ENCODE measurements around the gene IL17RE. TPM values are rescaled to one million over a fixed set of nuclear protein-coding genes. Genes with fewer than 3 reads are reported as not detected.
"Not testable (repeated sequence)": the region's sequence is repeated elsewhere in the genome, so short reads cannot be mapped to it uniquely, and the experiment has no call there.

IL17RE gene
- polyA plus RNA-seq, 1 experiment, result 2.0 TPM

GRCh38 chr3:9898467-9899241, 4.0 kb upstream of the IL17RE start:
- CTCF ChIA-PET, result interaction anchor here (1.4 kb wide), 1 partner anchor 32 kb away, joined by 4 read pairs; no protein-coding TSS in a partner anchor
- no peak overlapping the region for H3K27ac ChIP-seq (ENCODE audit: low read depth, low read length)
- TF ChIP-seq, protein P1, sequence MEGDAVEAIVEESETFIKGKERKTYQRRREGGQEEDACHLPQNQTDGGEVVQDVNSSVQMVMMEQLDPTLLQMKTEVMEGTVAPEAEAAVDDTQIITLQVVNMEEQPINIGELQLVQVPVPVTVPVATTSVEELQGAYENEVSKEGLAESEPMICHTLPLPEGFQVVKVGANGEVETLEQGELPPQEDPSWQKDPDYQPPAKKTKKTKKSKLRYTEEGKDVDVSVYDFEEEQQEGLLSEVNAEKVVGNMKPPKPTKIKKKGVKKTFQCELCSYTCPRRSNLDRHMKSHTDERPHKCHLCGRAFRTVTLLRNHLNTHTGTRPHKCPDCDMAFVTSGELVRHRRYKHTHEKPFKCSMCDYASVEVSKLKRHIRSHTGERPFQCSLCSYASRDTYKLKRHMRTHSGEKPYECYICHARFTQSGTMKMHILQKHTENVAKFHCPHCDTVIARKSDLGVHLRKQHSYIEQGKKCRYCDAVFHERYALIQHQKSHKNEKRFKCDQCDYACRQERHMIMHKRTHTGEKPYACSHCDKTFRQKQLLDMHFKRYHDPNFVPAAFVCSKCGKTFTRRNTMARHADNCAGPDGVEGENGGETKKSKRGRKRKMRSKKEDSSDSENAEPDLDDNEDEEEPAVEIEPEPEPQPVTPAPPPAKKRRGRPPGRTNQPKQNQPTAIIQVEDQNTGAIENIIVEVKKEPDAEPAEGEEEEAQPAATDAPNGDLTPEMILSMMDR (IDR thresholded peaks at IDR 0.05; ENCODE audit: low read depth, low read length), result no peak
- POLR2A ChIA-PET, result no interaction called here
- no peak overlapping the region for H3K4me3 ChIP-seq (ENCODE audit: low read depth, low read length)
- no peak for DNase-seq (ENCODE audit: low read depth, low spot score)
- no peaks in the 10 kb centered on the region for H3K27me3 ChIP-seq (ENCODE audit: control insufficient read depth, insufficient read depth, low read length)
- no peaks in the 10 kb centered on the region; the same call in 1 of the 2 replicates for H3K9me3 ChIP-seq (ENCODE audit: control insufficient read depth, insufficient read depth, low read length)

DNA sequence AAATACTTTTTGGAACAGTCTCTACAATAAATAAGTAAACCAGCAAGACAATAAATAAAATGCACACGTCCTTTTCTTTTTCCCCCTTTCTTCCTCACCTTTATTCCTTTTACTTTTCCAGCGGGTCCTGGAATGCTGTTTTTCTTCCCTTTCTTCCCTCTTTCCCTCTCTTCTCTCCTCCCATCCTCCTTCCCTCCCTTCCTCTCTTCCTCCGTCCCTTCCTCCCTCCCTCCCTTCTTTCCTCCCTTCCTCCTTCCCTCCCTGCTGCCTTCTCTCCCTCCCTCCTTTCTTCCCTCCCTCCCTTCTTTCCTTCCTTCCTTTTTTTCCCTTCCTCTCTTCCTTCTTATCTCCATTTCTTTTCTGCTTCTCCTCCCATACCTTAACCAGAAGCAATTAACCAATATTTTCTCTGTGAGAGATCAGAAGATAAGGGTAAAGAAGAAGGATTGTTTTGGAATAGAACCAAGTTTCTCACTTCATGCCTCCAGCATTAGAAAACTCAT, 3.3 kb upstream of the IL17RE start:
- ChIA-PET CTCF (no interaction called here), POLR2A (interaction anchor here (0.7 kb wide), 2 partner anchors 9 to 13 kb away, joined by 3 to 5 read pairs; partner anchors contain the start of gene JAGN1)
- Histone ChIP-seq H3K9me3 (ENCODE audit: control insufficient read depth, insufficient read depth, low read length) (no peaks in the 10 kb centered on the region; the same call in 1 of the 2 replicates), H3K4me3 (ENCODE audit: low read depth, low read length) (no peak overlapping the region), H3K27ac (ENCODE audit: low read depth, low read length) (no peak overlapping the region), H3K27me3 (ENCODE audit: control insufficient read depth, insufficient read depth, low read length) (no peaks in the 10 kb centered on the region)
- DNase-seq (ENCODE audit: low read depth, low spot score), result no peak
- TF ChIP-seq, protein P1 (IDR thresholded peaks at IDR 0.05; ENCODE audit: low read depth, low read length), result no peak

DNA sequence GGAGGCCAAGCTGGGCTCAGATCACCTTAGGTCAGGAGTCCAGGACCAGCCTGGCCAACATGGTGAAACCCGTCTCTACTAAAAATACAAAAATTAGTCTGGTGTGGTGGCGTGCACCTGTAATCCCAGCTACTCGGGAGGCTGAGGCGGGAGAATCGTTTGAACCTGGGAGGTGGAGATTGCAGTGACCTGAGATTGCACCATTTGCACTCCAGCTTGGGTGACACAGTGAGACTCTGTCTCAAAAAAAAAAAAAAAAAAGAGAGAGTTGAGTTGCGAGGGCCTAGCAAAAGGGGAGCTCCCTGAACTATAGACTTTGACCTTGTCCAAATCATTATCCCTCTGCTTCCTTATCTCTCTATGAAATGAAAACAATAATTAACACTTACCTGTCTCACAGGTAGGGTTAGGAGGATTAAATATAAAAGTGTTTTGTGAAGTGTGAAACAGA, 1.7 kb upstream of the IL17RE start:
- H3K27me3 ChIP-seq (ENCODE audit: control insufficient read depth, insufficient read depth, low read length); H3K27ac ChIP-seq (ENCODE audit: low read depth, low read length); POLR2A ChIA-PET; H3K4me3 ChIP-seq (ENCODE audit: low read depth, low read length); DNase-seq (ENCODE audit: low read depth, low spot score); H3K9me3 ChIP-seq (ENCODE audit: control insufficient read depth, insufficient read depth, low read length): not testable (repeated sequence)
- CTCF ChIA-PET, result interaction anchor here (2.7 kb wide), 1 partner anchor 52 kb away, joined by 9 read pairs; no protein-coding TSS in a partner anchor

GRCh38 chr3:9901967-9902366, 681 bp upstream of the IL17RE start:
- ChIA-PET CTCF (interaction anchor here (0.8 to 2.7 kb wide), 2 partner anchors 53 to 385 kb away, joined by 3 to 9 read pairs; no protein-coding TSS in a partner anchor), POLR2A (no interaction called here)
- Histone ChIP-seq H3K27ac (ENCODE audit: low read depth, low read length) (no peak overlapping the region), H3K9me3 (ENCODE audit: control insufficient read depth, insufficient read depth, low read length) (no peaks in the 10 kb centered on the region), H3K4me3 (ENCODE audit: low read depth, low read length) (no peak overlapping the region), H3K27me3 (ENCODE audit: control insufficient read depth, insufficient read depth, low read length) (no peaks in the 10 kb centered on the region)
- TF ChIP-seq, protein P1 (IDR thresholded peaks at IDR 0.05; ENCODE audit: low read depth, low read length), result no peak
- DNase-seq (ENCODE audit: low read depth, low spot score), result no peak

DNA sequence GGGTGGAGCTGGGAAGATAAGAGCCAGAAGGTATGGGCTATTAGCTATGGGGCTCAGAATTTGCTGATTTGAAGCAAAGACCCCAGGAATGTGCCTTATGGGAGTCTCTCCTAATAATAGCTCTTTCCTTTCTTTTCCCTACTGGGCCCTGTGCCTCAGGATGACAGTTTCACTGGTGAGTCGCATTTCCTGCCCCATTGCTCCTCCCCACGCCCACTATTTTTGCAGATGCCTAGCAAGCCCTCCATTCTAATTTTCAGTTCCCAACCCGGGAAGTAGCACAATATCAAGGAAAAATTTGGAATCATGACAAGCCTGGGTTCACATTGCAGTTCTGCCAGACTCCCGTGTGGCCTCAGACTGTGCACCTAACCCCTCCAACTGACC, 583 bp downstream of the IL17RE start:
- no peak for DNase-seq (ENCODE audit: low read depth, low spot score)
- TF ChIP-seq, protein P1 (IDR thresholded peaks at IDR 0.05; ENCODE audit: low read depth, low read length), result no peak
- Histone ChIP-seq H3K4me3 (ENCODE audit: low read depth, low read length) (peak overlapping the region; percentile 23), H3K27ac (ENCODE audit: low read depth, low read length) (peak overlapping the region; percentile 63), H3K9me3 (ENCODE audit: control insufficient read depth, insufficient read depth, low read length) (no peaks in the 10 kb centered on the region), H3K27me3 (ENCODE audit: control insufficient read depth, insufficient read depth, low read length) (no peaks in the 10 kb centered on the region)
- POLR2A ChIA-PET, result interaction anchor here (1.3 kb wide), 1 partner anchor 29 kb away, joined by 6 read pairs; no protein-coding TSS in a partner anchor
- CTCF ChIA-PET, result interaction anchor here (0.8 to 2.7 kb wide), 2 partner anchors 29 to 54 kb away, joined by 7 to 9 read pairs; no protein-coding TSS in a partner anchor
